ENCODE measurements around the gene SENP3. TPM values are rescaled to one million over a fixed set of nuclear protein-coding genes. Genes with fewer than 3 reads are reported as not detected.

Gene SENP3
- total and polyA plus RNA-seq, 2 of the 13 experiments (the other 11 are each of a cell fraction or from before 2014, with no cell fraction given) = 55.8 to 75.4 TPM

GRCh38 chr17:7557775-7558543, 3.8 kb upstream of the SENP3 start (continued):
- TF ChIP-seq ZNF646 (CRISPR knock-in tag; IDR thresholded peaks at IDR 0.05) = no peak
- TF ChIP-seq ZBTB43 (CRISPR knock-in tag; conservative IDR thresholded peaks at IDR 0.05) = no peak
- no peak for TF ChIP-seq REPIN1 (CRISPR knock-in tag; IDR thresholded peaks at IDR 0.05; ENCODE audit: borderline replicate concordance, low read depth)
- no peak for TF ChIP-seq SP140L (CRISPR knock-in tag; IDR thresholded peaks at IDR 0.05; ENCODE audit: borderline replicate concordance)
- no peak for TF ChIP-seq CEBPB (IDR thresholded peaks at IDR 0.05; ENCODE audit: borderline replicate concordance, low read depth, low read length)
- no peak for TF ChIP-seq TSC22D2 (CRISPR knock-in tag; IDR thresholded peaks at IDR 0.05; ENCODE audit: borderline replicate concordance)
- no peak for TF ChIP-seq ZNF891 (CRISPR knock-in tag; IDR thresholded peaks at IDR 0.05)
- TF ChIP-seq ZBED4 (CRISPR knock-in tag; IDR thresholded peaks at IDR 0.05; ENCODE audit: borderline replicate concordance) = no peak
- no peak for TF ChIP-seq BCLAF1 (IDR thresholded peaks at IDR 0.05)
- TF ChIP-seq ZNF879 (CRISPR knock-in tag; IDR thresholded peaks at IDR 0.05) = no peak
- no peak for TF ChIP-seq CREBL2 (CRISPR knock-in tag; IDR thresholded peaks at IDR 0.05; ENCODE audit: borderline replicate concordance)
- TF ChIP-seq ZNF660 (CRISPR knock-in tag; IDR thresholded peaks at IDR 0.05; ENCODE audit: borderline replicate concordance, low read depth) = no peak
- TF ChIP-seq ZSCAN12 (CRISPR knock-in tag; IDR thresholded peaks at IDR 0.05) = no peak
